Body of pancreas (tissue), 4 donors: Measurements from ENCODE around the gene SIPA1L3.

Experiments used
- POLR2A ChIP-seq, 3 donors: fragments of 450-650 bp; IDR thresholded peaks; one replicate each; pipeline ENCODE4 v1.6.1; 2016; ENCODE audit warnings: antibody characterized with exemption in 3 of 3, mild to moderate bottlenecking in 2 of 3
- TF ChIP-seq, protein P1 (sequence below), 7 experiments: fragments of 450-650 bp in 4 of 7; fragments of 200-600 bp in 3 of 7; sonication (generic) in 3 of 7; IDR thresholded peaks; one replicate each; pipeline ENCODE4 v1.5.1; 2016 to 2019; ENCODE audit warnings: antibody characterized with exemption in 7 of 7

DNA sequence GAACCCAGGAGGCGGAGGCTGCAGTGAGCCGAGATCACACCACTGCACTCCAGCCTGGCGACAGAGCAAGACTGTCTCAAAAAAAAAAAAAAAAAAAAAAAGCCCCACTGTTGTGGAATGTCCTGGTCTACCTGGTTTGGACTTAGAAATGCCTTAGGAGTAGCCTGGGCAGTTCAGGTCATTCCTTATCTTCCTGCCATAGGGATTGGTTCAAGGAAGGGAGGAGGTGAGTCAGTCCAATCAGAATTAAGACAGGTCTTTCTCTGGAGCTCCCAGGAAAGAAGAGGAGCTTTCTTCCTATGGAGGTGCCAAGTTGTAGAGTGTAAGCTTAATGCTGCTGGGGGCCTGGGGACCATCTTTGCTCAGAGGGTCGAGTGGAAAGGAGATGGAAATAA, 44.8 kb downstream of the SIPA1L3 start:
- TF ChIP-seq, protein P1, sequence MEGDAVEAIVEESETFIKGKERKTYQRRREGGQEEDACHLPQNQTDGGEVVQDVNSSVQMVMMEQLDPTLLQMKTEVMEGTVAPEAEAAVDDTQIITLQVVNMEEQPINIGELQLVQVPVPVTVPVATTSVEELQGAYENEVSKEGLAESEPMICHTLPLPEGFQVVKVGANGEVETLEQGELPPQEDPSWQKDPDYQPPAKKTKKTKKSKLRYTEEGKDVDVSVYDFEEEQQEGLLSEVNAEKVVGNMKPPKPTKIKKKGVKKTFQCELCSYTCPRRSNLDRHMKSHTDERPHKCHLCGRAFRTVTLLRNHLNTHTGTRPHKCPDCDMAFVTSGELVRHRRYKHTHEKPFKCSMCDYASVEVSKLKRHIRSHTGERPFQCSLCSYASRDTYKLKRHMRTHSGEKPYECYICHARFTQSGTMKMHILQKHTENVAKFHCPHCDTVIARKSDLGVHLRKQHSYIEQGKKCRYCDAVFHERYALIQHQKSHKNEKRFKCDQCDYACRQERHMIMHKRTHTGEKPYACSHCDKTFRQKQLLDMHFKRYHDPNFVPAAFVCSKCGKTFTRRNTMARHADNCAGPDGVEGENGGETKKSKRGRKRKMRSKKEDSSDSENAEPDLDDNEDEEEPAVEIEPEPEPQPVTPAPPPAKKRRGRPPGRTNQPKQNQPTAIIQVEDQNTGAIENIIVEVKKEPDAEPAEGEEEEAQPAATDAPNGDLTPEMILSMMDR (IDR thresholded peaks at IDR 0.05), result no peak
- no peak for TF ChIP-seq POLR2A (IDR thresholded peaks at IDR 0.05)
